Lower leg skin (tissue), 3 donors: Measurements from ENCODE around the gene CDH16.

Experiments used
- CTCF ChIP-seq, 3 donors: fragments of 450-650 bp; IDR thresholded peaks; one replicate each; pipeline ENCODE4 v1.5.1; 2016; ENCODE audit warnings: antibody characterized with exemption in 3 of 3, mild to moderate bottlenecking in 3 of 3, moderate library complexity in 2 of 3
- POLR2A ChIP-seq, 2 donors: fragments of 450-650 bp; IDR thresholded peaks; one replicate each; pipeline ENCODE4 v1.6.1; 2016 to 2017; ENCODE audit warnings: antibody characterized with exemption in 2 of 2, mild to moderate bottlenecking in 1 of 2, moderate library complexity in 1 of 2

DNA sequence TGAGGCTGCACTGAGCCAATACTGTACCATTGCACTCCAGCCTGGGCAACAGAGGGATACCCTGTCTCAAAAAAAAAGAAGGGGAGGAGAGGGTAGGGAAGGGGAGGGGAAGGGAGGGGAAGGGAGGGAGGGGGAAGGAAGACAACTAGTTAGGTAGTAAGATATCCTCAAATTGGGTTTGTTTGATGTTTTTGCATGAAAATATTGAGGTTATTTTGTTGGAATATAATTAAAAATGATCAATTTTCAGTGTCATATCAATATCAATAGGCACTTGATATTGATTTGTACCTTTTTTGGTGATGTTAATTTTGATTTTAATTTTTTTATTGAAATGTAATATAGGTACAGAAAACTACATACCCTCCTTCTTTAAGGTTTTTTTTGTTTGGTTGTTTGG is 55.0 kb downstream of the CDH16 start:
- TF ChIP-seq CTCF (IDR thresholded peaks at IDR 0.05) (no peak), POLR2A (IDR thresholded peaks at IDR 0.05) (no peak)
